CD14-positive monocyte (primary cell): ENCODE results near the gene SLCO4C1. TPM values are rescaled to one million over a fixed set of nuclear protein-coding genes. Genes with fewer than 3 reads are reported as not detected.

ENCODE experiments used
- DNase-seq, 3 donors: peaks; one replicate each; pipeline ENCODE4 v3.0.0-alpha.2; 2011 to 2022
- H2AFZ ChIP-seq: 2 replicates; pipeline ENCODE4 v1.6.0; 2012; ENCODE audit warnings: mild to moderate bottlenecking, low read depth, low read length, inconsistent platforms; ENCODE audit not compliant: insufficient read depth, poor library complexity, severe bottlenecking
- H3K27ac ChIP-seq, 2 donors: 1 replicate in 1 of 2; 2 replicates in 1 of 2; pipeline ENCODE4 v1.5.1; 2012 to 2013; ENCODE audit warnings: low read length in 2 of 2, control low read depth in 1 of 2, inconsistent platforms in 1 of 2, low read depth in 1 of 2, mild to moderate bottlenecking in 1 of 2
- H3K27me3 ChIP-seq, 2 donors: one replicate each; pipeline versions ENCODE4 v1.6.0 to v1.6.1; 2011 to 2013; ENCODE audit warnings: low read length in 2 of 2; ENCODE audit not compliant: control insufficient read depth in 2 of 2, insufficient read depth in 2 of 2
- H3K36me3 ChIP-seq, 2 donors: replicated peaks in 1 of 2; 1 replicate in 1 of 2; 2 replicates in 1 of 2; pipeline versions ENCODE4 v1.5.1 to v1.6.1; 2012 to 2013; ENCODE audit warnings: low read length in 2 of 2, control low read depth in 1 of 2, inconsistent platforms in 1 of 2, mild to moderate bottlenecking in 1 of 2; ENCODE audit not compliant: insufficient read depth in 2 of 2, control insufficient read depth in 1 of 2
- H3K4me1 ChIP-seq, 2 donors: 1 replicate in 1 of 2; 2 replicates in 1 of 2; pipeline versions ENCODE4 v1.5.1 to v1.6.1; 2012 to 2013; ENCODE audit warnings: low read length in 2 of 2, control low read depth in 1 of 2, inconsistent platforms in 1 of 2, mild to moderate bottlenecking in 1 of 2, moderate library complexity in 1 of 2; ENCODE audit not compliant: insufficient read depth in 2 of 2, control insufficient read depth in 1 of 2
- H3K4me2 ChIP-seq: replicated peaks from 2 replicates; pipeline ENCODE3; 2012; ENCODE audit warnings: low read length, moderate library complexity, mild to moderate bottlenecking; ENCODE audit not compliant: poor library complexity, severe bottlenecking; ENCODE audit errors: extremely low read depth
- H3K4me3 ChIP-seq, 3 experiments: fragments of 200-600 bp in 1 of 3; sonication (generic) in 1 of 3; replicated peaks in 1 of 3; 1 replicate in 2 of 3; 2 replicates in 1 of 3; pipeline ENCODE4 v1.5.1; 2011 to 2013; ENCODE audit warnings: low read length in 3 of 3, mild to moderate bottlenecking in 3 of 3, control low read depth in 2 of 3, low read depth in 2 of 3, inconsistent platforms in 1 of 3, moderate library complexity in 1 of 3
- H3K79me2 ChIP-seq: 2 replicates; pipeline ENCODE4 v1.6.0; 2012; ENCODE audit warnings: mild to moderate bottlenecking, control low read depth, inconsistent platforms, low read length, moderate library complexity; ENCODE audit not compliant: insufficient read depth
- H3K9ac ChIP-seq: 2 replicates; pipeline ENCODE4 v1.6.0; 2017; ENCODE audit warnings: low read length, mild to moderate bottlenecking; ENCODE audit not compliant: insufficient read depth, poor library complexity, severe bottlenecking
- H3K9me3 ChIP-seq, 2 donors: replicated peaks in 1 of 2; 1 replicate in 1 of 2; 2 replicates in 1 of 2; pipeline versions ENCODE4 v1.5.1 to v1.6.1; 2012 to 2013; ENCODE audit warnings: low read length in 2 of 2, control low read depth in 1 of 2; ENCODE audit not compliant: control insufficient read depth in 1 of 2, insufficient read depth in 1 of 2
- H4K20me1 ChIP-seq: 2 replicates; pipeline ENCODE4 v1.6.0; 2012; ENCODE audit warnings: mild to moderate bottlenecking, low read length, control low read depth, moderate library complexity; ENCODE audit not compliant: insufficient read depth
- H3K27ac Mint-ChIP-seq, 7 donors: one replicate each; pipeline ENCODE4 v1.8.0; 2020; ENCODE audit warnings: mild to moderate bottlenecking in 7 of 7, mixed read lengths in 7 of 7, moderate library complexity in 6 of 7, inconsistent platforms in 2 of 7
- H3K27me3 Mint-ChIP-seq, 3 donors: one replicate each; pipeline ENCODE4 v1.8.0; 2021 to 2022; ENCODE audit warnings: low read depth in 3 of 3, mild to moderate bottlenecking in 3 of 3, mixed read lengths in 3 of 3, moderate library complexity in 3 of 3, inconsistent platforms in 1 of 3
- H3K36me3 Mint-ChIP-seq, 2 donors: one replicate each; pipeline ENCODE4 v1.8.0; 2020; ENCODE audit warnings: mixed read lengths in 2 of 2, inconsistent platforms in 1 of 2, mild to moderate bottlenecking in 1 of 2
- H3K4me1 Mint-ChIP-seq: one replicate; pipeline ENCODE4 v1.8.0; 2020; ENCODE audit warnings: mild to moderate bottlenecking, mixed read lengths
- H3K4me3 Mint-ChIP-seq, 2 donors: one replicate each; pipeline ENCODE4 v1.8.0; 2020; ENCODE audit warnings: mild to moderate bottlenecking in 2 of 2, mixed read lengths in 2 of 2, moderate library complexity in 1 of 2
- H3K9me3 Mint-ChIP-seq, 7 donors: one replicate each; pipeline ENCODE4 v1.8.0; 2020 to 2022; ENCODE audit warnings: mixed read lengths in 7 of 7, mild to moderate bottlenecking in 6 of 7, moderate library complexity in 6 of 7, inconsistent platforms in 2 of 7
- WGBS: methylation state at CpG from one replicate; pipeline ENCODE4 v1.1.5; 2013; ENCODE audit warnings: missing lambda C conversion rate; ENCODE audit not compliant: insufficient coverage; 5-methylcytosine and 5-hydroxymethylcytosine counted together
- intact Hi-C, 2 donors: fragments of 100-400 bp; cut with micrococcal nuclease; formaldehyde crosslinking; loops; one replicate each; pipeline versions ENCODE4 v1.15.0 to v1.15.1; 2023
- polyA plus RNA-seq, 3 donors: library from polyadenylated mRNA; depleted of rRNA in 1 of 3; unstranded in 2 of 3; stranded (reverse) in 1 of 3; fragments of 300-500 nt in 2 of 3; fragments of >200 nt in 1 of 3; fragmentation: Illumina TruSeq in 2 of 3; gene quantifications; 1 replicate in 2 of 3; 2 replicates in 1 of 3; pipeline ENCODE4 v1.2.3, GENCODE V29; 2012 to 2021
- TF ChIP-seq, protein P1 (sequence below): fragments of 200-600 bp; IDR thresholded peaks from one replicate; pipeline ENCODE4 v1.8.0; 2022; ENCODE audit warnings: antibody characterized with exemption, mild to moderate bottlenecking

The SLCO4C1 gene
- polyA plus RNA-seq, 3 donors = 1.8 to 3.9 (median 2.4) TPM

DNA sequence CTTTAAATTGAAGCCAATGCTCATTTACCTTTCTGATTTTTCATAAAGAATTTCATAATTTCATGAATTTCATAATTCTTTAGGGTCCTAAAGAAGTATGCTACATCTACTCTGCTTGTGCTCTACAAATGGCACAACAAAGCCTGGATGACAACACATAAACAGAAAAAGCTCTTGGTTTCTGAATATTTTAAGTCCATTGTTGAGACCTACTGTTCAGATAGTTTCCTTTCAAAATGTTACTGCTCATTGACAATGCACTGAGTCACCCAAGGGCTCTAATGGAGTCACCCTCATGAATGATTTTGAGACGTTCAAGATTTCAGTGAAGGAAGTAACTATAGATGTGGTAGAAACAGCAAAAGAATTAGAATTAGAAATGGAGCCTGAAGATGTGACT, 74.1 kb downstream of the SLCO4C1 start:
- peaks cover 2% of the 10 kb centered on the region for H3K4me1 Mint-ChIP-seq
- Histone ChIP-seq H3K4me1 (peaks cover 0 to 5% of the 10 kb centered on the region in 2 donors), H3K27ac (no peak overlapping the region), H4K20me1 (no peaks in the 10 kb centered on the region), H3K27me3 (no peaks in the 10 kb centered on the region), H3K9ac (no peak overlapping the region), H3K4me3 (no peak overlapping the region), H3K9me3 (peaks cover 0 to 11% of the 10 kb centered on the region in 2 donors), H3K79me2 (no peaks in the 10 kb centered on the region), H3K4me2 (no peak overlapping the region), H2AFZ (no peak overlapping the region), H3K36me3 (no peaks in the 10 kb centered on the region)
- peaks cover 2 to 17% (median 10%) of the 10 kb centered on the region in 7 donors for H3K9me3 Mint-ChIP-seq
- no peak overlapping the region for H3K4me3 Mint-ChIP-seq
- no peak for DNase-seq
- H3K36me3 Mint-ChIP-seq = peaks cover 0 to 2% of the 10 kb centered on the region in 2 donors
- WGBS = no CpG with 5 or more reads among the region's 1 CpG
- no peaks in the 10 kb centered on the region for H3K27me3 Mint-ChIP-seq
- no peak overlapping the region for H3K27ac Mint-ChIP-seq
- TF ChIP-seq, protein P1, sequence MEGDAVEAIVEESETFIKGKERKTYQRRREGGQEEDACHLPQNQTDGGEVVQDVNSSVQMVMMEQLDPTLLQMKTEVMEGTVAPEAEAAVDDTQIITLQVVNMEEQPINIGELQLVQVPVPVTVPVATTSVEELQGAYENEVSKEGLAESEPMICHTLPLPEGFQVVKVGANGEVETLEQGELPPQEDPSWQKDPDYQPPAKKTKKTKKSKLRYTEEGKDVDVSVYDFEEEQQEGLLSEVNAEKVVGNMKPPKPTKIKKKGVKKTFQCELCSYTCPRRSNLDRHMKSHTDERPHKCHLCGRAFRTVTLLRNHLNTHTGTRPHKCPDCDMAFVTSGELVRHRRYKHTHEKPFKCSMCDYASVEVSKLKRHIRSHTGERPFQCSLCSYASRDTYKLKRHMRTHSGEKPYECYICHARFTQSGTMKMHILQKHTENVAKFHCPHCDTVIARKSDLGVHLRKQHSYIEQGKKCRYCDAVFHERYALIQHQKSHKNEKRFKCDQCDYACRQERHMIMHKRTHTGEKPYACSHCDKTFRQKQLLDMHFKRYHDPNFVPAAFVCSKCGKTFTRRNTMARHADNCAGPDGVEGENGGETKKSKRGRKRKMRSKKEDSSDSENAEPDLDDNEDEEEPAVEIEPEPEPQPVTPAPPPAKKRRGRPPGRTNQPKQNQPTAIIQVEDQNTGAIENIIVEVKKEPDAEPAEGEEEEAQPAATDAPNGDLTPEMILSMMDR = no peak
- intact Hi-C loops = no loop called here

DNA sequence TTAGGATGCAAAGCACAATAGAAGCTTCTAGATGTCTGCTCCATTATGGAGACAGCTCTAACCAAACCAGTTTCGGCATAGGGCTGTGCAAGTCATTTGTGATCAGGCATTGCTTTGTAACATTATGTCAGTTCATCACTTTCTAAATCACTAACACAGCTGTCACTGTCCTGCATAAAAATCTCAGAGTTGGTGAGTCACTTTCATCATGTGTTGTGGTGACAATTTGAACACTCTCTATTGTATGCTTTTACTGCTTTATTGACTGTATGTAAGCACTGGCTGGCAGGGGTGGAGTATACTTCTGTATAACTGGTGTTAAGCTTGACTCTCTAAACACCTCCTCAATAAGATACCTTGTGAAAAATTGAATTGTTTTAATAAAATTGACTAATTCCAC, 77.9 kb downstream of the SLCO4C1 start:
- H3K4me1 Mint-ChIP-seq = no peaks in the 10 kb centered on the region
- no peak overlapping the region for H2AFZ ChIP-seq
- H3K9me3 Mint-ChIP-seq = peaks cover 6 to 28% (median 13%) of the 10 kb centered on the region in 7 donors
- intact Hi-C loops = no loop called here
- H3K4me2 ChIP-seq = no peak overlapping the region
- H4K20me1 ChIP-seq = no peaks in the 10 kb centered on the region
- TF ChIP-seq, protein P1 = no peak
- H3K36me3 Mint-ChIP-seq = peaks cover 0 to 2% of the 10 kb centered on the region in 2 donors
- no peak overlapping the region for H3K9ac ChIP-seq
- no peak overlapping the region for H3K27ac Mint-ChIP-seq
- no peaks in the 10 kb centered on the region for H3K79me2 ChIP-seq
- H3K9me3 ChIP-seq = peaks cover 6 to 11% of the 10 kb centered on the region in 2 donors
- H3K4me1 ChIP-seq = no peaks in the 10 kb centered on the region
- H3K27me3 ChIP-seq = no peaks in the 10 kb centered on the region
- no peaks in the 10 kb centered on the region for H3K36me3 ChIP-seq
- no peak overlapping the region for H3K4me3 Mint-ChIP-seq
- H3K4me3 ChIP-seq = no peak overlapping the region
- H3K27me3 Mint-ChIP-seq = no peaks in the 10 kb centered on the region
- WGBS = 100% methylated on average over 1 of the region's 1 CpG
- DNase-seq = no peak
- H3K27ac ChIP-seq = no peak overlapping the region
